Thoracic aorta (tissue), 2 donors: Measurements from ENCODE around the gene OGDH. TPM values are rescaled to one million over a fixed set of nuclear protein-coding genes. Genes with fewer than 3 reads are reported as not detected.

Experiments used
- ATAC-seq: fragments of 150-250 bp; one replicate; pipeline ENCODE4 v1.8.0; 2017; ENCODE audit warnings: low read depth; ENCODE audit not compliant: insufficient number of reproducible peaks, low FRiP score
- DNase-seq: peaks from one replicate; pipeline ENCODE4 v3.0.0-alpha.2; 2020; ENCODE audit warnings: low spot score
- H3K27ac ChIP-seq, 2 donors: fragments of 200-600 bp; sonication (generic); 1 replicate in 1 of 2; 2 replicates in 1 of 2; pipeline ENCODE4 v1.5.1; 2016; ENCODE audit warnings: mild to moderate bottlenecking in 2 of 2, moderate library complexity in 2 of 2
- H3K27me3 ChIP-seq: fragments of 200-600 bp; sonication (generic); replicated peaks from 2 replicates; pipeline ENCODE4 v1.6.0; 2016; ENCODE audit warnings: mild to moderate bottlenecking; ENCODE audit not compliant: insufficient read depth
- H3K36me3 ChIP-seq: fragments of 200-600 bp; sonication (generic); one replicate; pipeline ENCODE4 v1.5.1; 2016
- H3K4me1 ChIP-seq, 2 donors: fragments of 200-600 bp; sonication (generic); 1 replicate in 1 of 2; 2 replicates in 1 of 2; pipeline versions ENCODE4 v1.5.1 to v1.6.0; 2016; ENCODE audit warnings: low read depth in 2 of 2, mild to moderate bottlenecking in 1 of 2; ENCODE audit not compliant: control insufficient read depth in 1 of 2
- H3K4me3 ChIP-seq: fragments of 200-600 bp; sonication (generic); 2 replicates; pipeline ENCODE4 v1.5.1; 2016; ENCODE audit warnings: mild to moderate bottlenecking
- H3K9me3 ChIP-seq: fragments of 200-600 bp; sonication (generic); 2 replicates; pipeline ENCODE4 v1.5.1; 2016
- total RNA-seq, 2 donors: library from RNA; depleted of rRNA; stranded (reverse); fragments of >200 nt; gene quantifications; one replicate each; pipeline versions ENCODE4 v1.1.0 to v1.2.3, GENCODE V29; 2016
- TF ChIP-seq, protein P1 (sequence below): fragments of 200-600 bp; sonication (generic); IDR thresholded peaks from one replicate; pipeline ENCODE4 v1.5.1; 2019; ENCODE audit warnings: antibody characterized with exemption

Gene OGDH
- total RNA-seq, 2 donors from 2014 or later, result 80.8 to 99.2 TPM

DNA sequence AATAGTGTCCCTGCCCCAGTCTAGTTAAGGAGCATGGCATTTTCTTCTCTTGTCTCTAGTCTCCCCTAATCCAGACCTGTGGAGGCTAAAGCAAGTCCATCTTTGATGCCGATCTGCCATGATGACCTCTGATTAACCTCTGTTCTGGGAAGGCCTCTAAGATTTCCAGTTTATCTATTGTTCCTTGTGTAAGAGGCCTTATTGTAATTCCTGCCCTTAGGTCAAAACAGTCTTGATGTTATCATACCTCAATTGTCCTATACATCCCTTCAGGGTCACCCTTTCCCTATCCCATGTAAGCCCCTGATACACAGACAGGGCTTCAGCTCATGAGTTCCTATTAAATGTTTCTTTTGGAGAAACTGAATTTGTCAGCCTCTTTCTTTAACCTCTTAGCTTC is 137.3 kb downstream of the OGDH start:
- TF ChIP-seq, protein P1, sequence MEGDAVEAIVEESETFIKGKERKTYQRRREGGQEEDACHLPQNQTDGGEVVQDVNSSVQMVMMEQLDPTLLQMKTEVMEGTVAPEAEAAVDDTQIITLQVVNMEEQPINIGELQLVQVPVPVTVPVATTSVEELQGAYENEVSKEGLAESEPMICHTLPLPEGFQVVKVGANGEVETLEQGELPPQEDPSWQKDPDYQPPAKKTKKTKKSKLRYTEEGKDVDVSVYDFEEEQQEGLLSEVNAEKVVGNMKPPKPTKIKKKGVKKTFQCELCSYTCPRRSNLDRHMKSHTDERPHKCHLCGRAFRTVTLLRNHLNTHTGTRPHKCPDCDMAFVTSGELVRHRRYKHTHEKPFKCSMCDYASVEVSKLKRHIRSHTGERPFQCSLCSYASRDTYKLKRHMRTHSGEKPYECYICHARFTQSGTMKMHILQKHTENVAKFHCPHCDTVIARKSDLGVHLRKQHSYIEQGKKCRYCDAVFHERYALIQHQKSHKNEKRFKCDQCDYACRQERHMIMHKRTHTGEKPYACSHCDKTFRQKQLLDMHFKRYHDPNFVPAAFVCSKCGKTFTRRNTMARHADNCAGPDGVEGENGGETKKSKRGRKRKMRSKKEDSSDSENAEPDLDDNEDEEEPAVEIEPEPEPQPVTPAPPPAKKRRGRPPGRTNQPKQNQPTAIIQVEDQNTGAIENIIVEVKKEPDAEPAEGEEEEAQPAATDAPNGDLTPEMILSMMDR, result no peak
- no peaks in the 10 kb centered on the region for H3K4me1 ChIP-seq
- no peak for ATAC-seq
- H3K36me3 ChIP-seq, result no peaks in the 10 kb centered on the region
- no peak overlapping the region for H3K4me3 ChIP-seq
- no peaks in the 10 kb centered on the region for H3K9me3 ChIP-seq
- DNase-seq, result no peak
- no peaks in the 10 kb centered on the region for H3K27me3 ChIP-seq
- H3K27ac ChIP-seq, result no peak overlapping the region

DNA sequence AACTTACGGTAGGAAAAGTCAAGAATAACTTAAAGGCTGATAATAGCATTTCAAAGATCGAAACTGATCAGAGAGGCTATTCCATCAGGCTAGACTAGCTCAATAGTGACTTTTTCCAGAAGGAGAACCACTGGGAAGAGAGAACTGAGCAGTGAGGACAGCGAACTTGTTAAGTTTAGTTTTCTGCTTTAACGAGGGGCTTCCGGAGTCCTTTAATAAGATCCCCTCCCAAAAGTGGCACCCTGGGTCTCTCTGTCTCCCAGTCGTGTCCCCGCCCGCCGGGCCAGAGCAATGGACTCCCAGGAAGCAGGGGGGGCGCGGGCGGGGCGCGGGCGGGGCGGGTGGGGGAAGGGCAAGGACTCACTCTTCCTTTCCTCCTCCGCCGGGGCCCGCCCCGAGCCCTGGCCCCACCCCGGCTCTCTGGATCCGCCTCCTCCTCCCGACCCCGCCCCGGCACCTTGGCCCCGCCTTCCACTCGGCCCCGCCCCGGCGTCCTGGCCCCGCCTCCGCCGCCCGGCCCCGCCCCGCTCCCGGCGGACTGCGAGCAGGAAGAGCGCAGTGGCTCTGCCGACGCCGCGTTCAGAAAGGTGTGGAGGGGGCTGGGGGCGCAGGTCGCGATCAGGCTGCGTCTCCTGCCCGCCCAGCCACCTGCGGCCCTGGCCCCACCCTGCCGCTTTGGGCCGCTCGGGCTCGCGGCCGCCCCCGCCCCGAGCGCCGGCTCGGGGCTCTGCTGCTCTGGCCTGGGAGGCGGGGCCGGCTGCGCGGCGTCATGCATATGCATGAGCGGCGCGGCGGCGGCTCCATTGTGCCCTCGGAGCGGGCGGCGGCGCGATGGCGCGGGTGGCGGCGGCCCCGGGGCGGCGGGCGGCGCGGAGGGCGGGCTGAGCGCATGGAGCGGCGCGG is 141.9 kb downstream of the OGDH start, which contains the start of gene ZMIZ2:
Gene ZMIZ2, plus strand, starts transcription at position 803 of the 903 bp plus-strand sequence. CDS start 7,403 bp downstream, outside the sequence.
- Histone ChIP-seq H3K36me3 (no peaks in the 10 kb centered on the region), H3K4me3 (peak within 1 kb of the TSS; percentile 88), H3K9me3 (no peaks in the 10 kb centered on the region), H3K4me1 (peaks cover 10 to 21% of the 10 kb centered on the region in 2 donors), H3K27ac (peak within 1 kb of the TSS; percentile 86 to 88), H3K27me3 (no peaks in the 10 kb centered on the region)
- DNase-seq, result peak; percentile 71
- TF ChIP-seq, protein P1, result no peak
- peak; percentile 89 for ATAC-seq

DNA sequence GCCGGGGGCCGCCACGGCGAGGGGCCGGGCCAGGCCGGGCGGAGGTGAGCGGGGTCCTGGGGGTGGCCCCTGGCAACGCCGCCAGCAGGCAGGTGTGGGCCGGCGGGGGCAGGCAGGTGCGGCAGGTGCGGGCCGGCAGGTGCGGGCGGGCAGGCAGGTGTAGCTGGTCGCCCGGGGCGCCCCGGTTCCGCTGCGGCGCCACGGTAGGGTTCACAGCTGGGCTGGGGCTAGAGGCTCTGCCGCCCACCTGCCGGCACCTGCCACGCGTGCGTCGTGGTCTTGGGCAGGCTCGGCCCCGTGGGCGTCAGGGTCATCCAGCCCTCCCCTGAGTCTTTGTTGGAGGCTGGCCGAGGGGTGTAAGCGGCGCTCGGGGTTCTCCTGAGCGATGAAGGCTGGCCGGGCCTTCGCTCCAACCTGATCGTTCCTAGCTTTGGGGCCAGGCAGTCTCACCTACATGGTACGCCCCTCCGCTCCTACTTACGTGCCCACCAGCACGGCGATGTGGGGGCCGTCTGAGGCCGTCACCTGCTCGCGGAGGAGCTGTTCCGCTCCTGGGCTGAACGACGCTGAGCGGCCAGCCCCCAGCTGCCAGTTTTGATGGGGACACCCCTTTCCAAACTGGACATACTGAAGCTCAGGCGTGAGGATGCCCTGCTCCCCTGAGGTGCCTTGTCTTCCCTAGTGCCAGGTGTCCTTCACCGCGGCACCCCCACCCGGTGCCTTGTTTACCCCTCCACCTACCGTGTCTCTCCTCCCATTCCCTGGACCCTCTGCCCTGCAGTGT is 142.7 kb downstream of the OGDH start:
- Histone ChIP-seq H3K9me3 (no peaks in the 10 kb centered on the region), H3K4me3 (peak overlapping the region; percentile 88), H3K36me3 (no peaks in the 10 kb centered on the region), H3K27ac (peak overlapping the region; percentile 17 to 32), H3K27me3 (no peaks in the 10 kb centered on the region), H3K4me1 (peaks cover 10 to 21% of the 10 kb centered on the region in 2 donors)
- TF ChIP-seq, protein P1, result no peak
- ATAC-seq (no peak), DNase-seq (no peak)

DNA sequence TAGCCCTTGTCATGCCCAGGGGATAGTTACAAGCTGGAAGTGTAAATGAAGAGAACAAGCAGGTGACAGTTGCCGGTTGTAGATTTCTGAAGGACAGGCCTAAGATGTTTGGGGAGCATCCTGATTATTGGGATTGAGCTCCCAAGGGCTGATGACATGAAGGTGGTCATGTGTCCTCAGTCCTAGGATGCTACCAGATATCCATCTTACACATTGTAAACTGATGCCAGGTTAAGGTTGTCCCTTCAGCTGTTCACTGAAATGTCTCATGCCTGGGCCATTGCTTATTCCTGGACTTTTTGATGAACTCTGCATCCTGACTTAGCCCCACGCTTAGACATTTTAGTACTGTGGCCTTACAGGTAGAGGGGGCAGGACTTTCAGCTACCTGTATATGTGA is 143.6 kb downstream of the OGDH start:
- Histone ChIP-seq H3K9me3 (no peaks in the 10 kb centered on the region), H3K27me3 (no peaks in the 10 kb centered on the region), H3K4me3 (peak overlapping the region; percentile 88), H3K27ac (no peak overlapping the region), H3K36me3 (no peaks in the 10 kb centered on the region), H3K4me1 (peaks cover 10 to 21% of the 10 kb centered on the region in 2 donors)
- DNase-seq, result no peak
- TF ChIP-seq, protein P1, result no peak
- no peak for ATAC-seq

DNA sequence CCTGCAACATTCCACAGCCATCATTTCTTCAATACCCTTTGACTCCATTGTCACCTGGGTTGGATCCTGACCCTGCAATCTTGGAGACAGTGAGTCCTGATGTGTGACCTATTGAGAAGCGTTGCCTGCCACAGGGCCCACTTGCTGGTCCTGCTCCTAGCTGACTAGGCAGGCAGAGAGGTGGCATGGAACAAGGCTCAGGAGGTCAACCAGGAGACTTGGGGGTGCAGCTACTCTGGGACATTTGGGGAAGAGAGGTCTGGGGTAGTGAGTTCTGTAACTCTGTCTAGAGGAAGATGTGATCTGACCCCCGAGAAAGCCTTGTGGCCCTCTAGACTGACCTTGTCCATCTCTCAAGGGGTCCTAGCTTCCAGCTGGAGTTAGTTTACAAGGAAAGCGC is 144.0 kb downstream of the OGDH start:
- DNase-seq (no peak), ATAC-seq (no peak)
- Histone ChIP-seq H3K4me3 (peak overlapping the region; percentile 88), H3K27ac (no peak overlapping the region), H3K36me3 (no peaks in the 10 kb centered on the region), H3K9me3 (no peaks in the 10 kb centered on the region), H3K4me1 (peaks cover 14 to 25% of the 10 kb centered on the region in 2 donors), H3K27me3 (no peaks in the 10 kb centered on the region)
- TF ChIP-seq, protein P1, result no peak
